H9 (cell line): ENCODE results near the gene ANKS1B. TPM values are rescaled to one million over a fixed set of nuclear protein-coding genes. Genes with fewer than 3 reads are reported as not detected.

ENCODE experiments used
- DNase-seq: peaks from one replicate; pipeline ENCODE4 v3.0.0-alpha.2; 2017
- H2AFZ ChIP-seq: one replicate; pipeline ENCODE4 v1.6.1; 2013; ENCODE audit warnings: mild to moderate bottlenecking, low read length, control low read depth, moderate library complexity
- H2AK5ac ChIP-seq: 2 replicates; pipeline ENCODE4 v1.6.1; 2013; ENCODE audit warnings: low read length, control low read depth, mixed read lengths; ENCODE audit not compliant: insufficient read length
- H2BK120ac ChIP-seq: one replicate; pipeline ENCODE4 v1.6.1; 2013; ENCODE audit warnings: low read depth, mild to moderate bottlenecking, low read length, control low read depth, inconsistent platforms; ENCODE audit not compliant: poor library complexity, severe bottlenecking
- H2BK12ac ChIP-seq: 2 replicates; pipeline ENCODE4 v1.6.1; 2013; ENCODE audit warnings: low read length, control low read depth, mixed read lengths, low read depth; ENCODE audit not compliant: insufficient read length
- H2BK15ac ChIP-seq: 2 replicates; pipeline ENCODE4 v1.6.1; 2013; ENCODE audit warnings: low read depth, low read length, control low read depth
- H2BK20ac ChIP-seq: one replicate; pipeline ENCODE4 v1.6.1; 2013; ENCODE audit warnings: low read depth, mild to moderate bottlenecking, low read length, control low read depth, inconsistent platforms; ENCODE audit not compliant: poor library complexity, severe bottlenecking
- H2BK5ac ChIP-seq: 2 replicates; pipeline ENCODE4 v1.6.1; 2013; ENCODE audit warnings: low read length, control low read depth, mixed read lengths; ENCODE audit not compliant: insufficient read length
- H3K14ac ChIP-seq: 2 replicates; pipeline ENCODE4 v1.6.1; 2013; ENCODE audit warnings: low read length, control low read depth; ENCODE audit not compliant: insufficient read depth
- H3K18ac ChIP-seq: 2 replicates; pipeline ENCODE4 v1.6.1; 2013; ENCODE audit warnings: low read depth, mild to moderate bottlenecking, mixed read lengths, low read length, control low read depth; ENCODE audit not compliant: insufficient read length
- H3K23ac ChIP-seq: 2 replicates; pipeline ENCODE4 v1.6.1; 2013; ENCODE audit warnings: low read length, control low read depth, mixed read lengths, low read depth; ENCODE audit not compliant: insufficient read length
- H3K23me2 ChIP-seq: 2 replicates; pipeline ENCODE4 v1.6.1; 2013; ENCODE audit warnings: low read depth, mild to moderate bottlenecking, mixed read lengths, low read length, control low read depth; ENCODE audit not compliant: insufficient read length, poor library complexity, severe bottlenecking
- H3K27ac ChIP-seq: 2 replicates; pipeline ENCODE4 v1.5.1; 2013; ENCODE audit warnings: low read length, control low read depth, mixed read lengths, low read depth; ENCODE audit not compliant: insufficient read length
- H3K27me3 ChIP-seq: 2 replicates; pipeline ENCODE4 v1.6.1; 2013; ENCODE audit warnings: low read length, control low read depth, inconsistent platforms; ENCODE audit not compliant: insufficient read depth
- H3K4ac ChIP-seq: 2 replicates; pipeline ENCODE4 v1.6.1; 2013; ENCODE audit warnings: low read depth, mild to moderate bottlenecking, control low read depth, inconsistent platforms, low read length, moderate library complexity
- H3K4me1 ChIP-seq: 2 replicates; pipeline ENCODE4 v1.6.1; 2013; ENCODE audit warnings: low read length, control low read depth, inconsistent platforms; ENCODE audit not compliant: insufficient read depth
- H3K4me2 ChIP-seq: 2 replicates; pipeline ENCODE4 v1.6.1; 2013; ENCODE audit warnings: low read length, control low read depth, mixed read lengths; ENCODE audit not compliant: insufficient read length, insufficient read depth
- H3K56ac ChIP-seq: 2 replicates; pipeline ENCODE4 v1.6.1; 2013; ENCODE audit warnings: low read depth, mild to moderate bottlenecking, mixed read lengths, low read length, control low read depth; ENCODE audit not compliant: insufficient read length
- H3K79me1 ChIP-seq: 2 replicates; pipeline ENCODE4 v1.6.1; 2013; ENCODE audit warnings: low read depth, mild to moderate bottlenecking, moderate library complexity, low read length, control low read depth, inconsistent platforms; ENCODE audit not compliant: insufficient read depth, poor library complexity, severe bottlenecking
- H3K79me2 ChIP-seq: 2 replicates; pipeline ENCODE4 v1.6.1; 2013; ENCODE audit warnings: low read length, control low read depth, inconsistent platforms; ENCODE audit not compliant: insufficient read depth
- H3K9ac ChIP-seq: 2 replicates; pipeline ENCODE4 v1.6.1; 2013; ENCODE audit warnings: low read length, control low read depth, mixed read lengths; ENCODE audit not compliant: insufficient read length; ENCODE audit errors: extremely low read depth
- H3K9me3 ChIP-seq: one replicate; pipeline ENCODE4 v1.6.1; 2013; ENCODE audit warnings: low read depth, low read length, inconsistent platforms; ENCODE audit not compliant: control insufficient read depth
- H3T11ph ChIP-seq: one replicate; pipeline ENCODE4 v1.6.1; 2013; ENCODE audit warnings: mild to moderate bottlenecking, low read length, control low read depth, inconsistent platforms
- H4K20me1 ChIP-seq: one replicate; pipeline ENCODE4 v1.6.1; 2013; ENCODE audit not compliant: control insufficient read depth, insufficient read length, insufficient read depth
- H4K5ac ChIP-seq: 2 replicates; pipeline ENCODE4 v1.6.1; 2013; ENCODE audit warnings: low read depth, mild to moderate bottlenecking, mixed read lengths, low read length, control low read depth; ENCODE audit not compliant: insufficient read length
- H4K8ac ChIP-seq: replicated peaks from 2 replicates; pipeline ENCODE4 v1.6.1; 2013; ENCODE audit warnings: low read length, control low read depth, mixed read lengths, low read depth; ENCODE audit not compliant: insufficient read length
- H4K91ac ChIP-seq: 2 replicates; pipeline ENCODE4 v1.6.1; 2013; ENCODE audit warnings: low read depth, mild to moderate bottlenecking, moderate library complexity, mixed read lengths, low read length, control low read depth; ENCODE audit not compliant: insufficient read length
- H3K27ac Mint-ChIP-seq, 3 experiments: 2 replicates in 2 of 3; 3 replicates in 1 of 3; pipeline ENCODE4 v1.8.0; 2020 to 2021; ENCODE audit warnings: mixed read lengths in 3 of 3, mild to moderate bottlenecking in 1 of 3, moderate library complexity in 1 of 3
- H3K27me3 Mint-ChIP-seq: 2 replicates; pipeline ENCODE4 v1.8.0; 2021; ENCODE audit warnings: low read depth, mild to moderate bottlenecking, moderate library complexity, mixed read lengths
- H3K36me3 Mint-ChIP-seq, 3 experiments: 2 replicates in 2 of 3; 3 replicates in 1 of 3; pipeline ENCODE4 v1.8.0; 2020 to 2021; ENCODE audit warnings: low read depth in 3 of 3, mixed read lengths in 3 of 3; ENCODE audit not compliant: insufficient read depth in 1 of 3
- H3K4me1 Mint-ChIP-seq, 2 experiments: 2 replicates each; pipeline ENCODE4 v1.8.0; 2020; ENCODE audit warnings: mixed read lengths in 2 of 2
- H3K4me3 Mint-ChIP-seq, 2 experiments: 2 replicates in 1 of 2; 3 replicates in 1 of 2; pipeline ENCODE4 v1.8.0; 2020 to 2021; ENCODE audit warnings: mild to moderate bottlenecking in 2 of 2, mixed read lengths in 2 of 2, moderate library complexity in 1 of 2
- H3K9me3 Mint-ChIP-seq, 2 experiments: 2 replicates in 1 of 2; 3 replicates in 1 of 2; pipeline ENCODE4 v1.8.0; 2020; ENCODE audit warnings: mild to moderate bottlenecking in 2 of 2, mixed read lengths in 2 of 2, moderate library complexity in 1 of 2
- WGBS: extraction: QIAGEN DNeasy Blood & Tissue Kit; methylation state at CpG from one replicate; pipeline ENCODE4 v1.1.7; 2013; ENCODE audit warnings: missing lambda C conversion rate, low lambda C conversion rate, mixed read lengths; ENCODE audit not compliant: insufficient read length; ENCODE audit errors: extremely low coverage; 5-methylcytosine and 5-hydroxymethylcytosine counted together
- total RNA-seq: library from RNA; stranded (reverse); gene quantifications from 2 replicates; pipeline ENCODE4 v1.2.1, GENCODE V29; 2021
- TF ChIP-seq, protein P1 (sequence below): fragments of 200-600 bp; sonication (generic); conservative IDR thresholded peaks from 3 replicates; pipeline ENCODE4 v1.8.0; 2021; ENCODE audit warnings: antibody characterized with exemption, mild to moderate bottlenecking

ANKS1B gene
- total RNA-seq, 1 experiment from 2014 or later: 4.1 TPM

DNA sequence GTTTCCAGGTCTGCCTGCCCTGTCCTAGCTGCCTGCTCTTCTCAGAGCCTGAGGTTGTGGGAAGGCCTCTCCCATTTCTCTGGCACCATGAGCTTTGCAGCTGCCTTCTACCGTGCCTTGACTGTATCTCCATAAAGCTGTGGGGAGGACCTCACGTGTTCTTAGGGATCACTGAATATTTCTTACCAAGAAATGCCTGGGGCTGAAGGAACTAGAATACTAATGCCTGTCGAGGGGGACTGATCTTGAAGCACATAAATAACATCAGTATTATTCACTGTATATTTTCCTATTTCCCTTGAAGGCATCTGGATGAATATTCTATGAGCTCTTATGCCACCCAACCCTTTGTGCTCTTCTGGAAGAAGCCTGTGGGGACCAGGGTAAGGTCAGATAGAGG, 1236.3 kb downstream of the ANKS1B start:
- Histone ChIP-seq H4K8ac (no peak overlapping the region), H3K4ac (no peak overlapping the region), H3K9me3 (no peaks in the 10 kb centered on the region), H4K20me1 (no peaks in the 10 kb centered on the region), H2BK120ac (no peak overlapping the region), H3K79me2 (no peaks in the 10 kb centered on the region), H3K79me1 (no peaks in the 10 kb centered on the region), H3T11ph (no peak overlapping the region), H4K5ac (no peak overlapping the region), H3K18ac (no peak overlapping the region), H3K23me2 (no peaks in the 10 kb centered on the region), H3K4me2 (no peak overlapping the region), H3K56ac (no peak overlapping the region), H3K27me3 (no peaks in the 10 kb centered on the region), H3K9ac (no peak overlapping the region), H3K23ac (no peak overlapping the region), H3K4me1 (no peaks in the 10 kb centered on the region), H3K27ac (no peak overlapping the region), H2AFZ (no peak overlapping the region), H2BK20ac (no peak overlapping the region), H2BK5ac (no peak overlapping the region), H2AK5ac (no peak overlapping the region), H3K14ac (no peak overlapping the region), H4K91ac (no peak overlapping the region), H2BK15ac (no peak overlapping the region), H2BK12ac (no peak overlapping the region)
- no peak for DNase-seq
- no peaks in the 10 kb centered on the region for H3K36me3 Mint-ChIP-seq
- peaks cover 18% of the 10 kb centered on the region for H3K27me3 Mint-ChIP-seq
- no peaks in the 10 kb centered on the region for H3K9me3 Mint-ChIP-seq
- H3K27ac Mint-ChIP-seq: no peak overlapping the region; a peak in 1 of 7 replicates
- WGBS: no CpG with 5 or more reads among the region's 3 CpGs
- no peak overlapping the region for H3K4me3 Mint-ChIP-seq
- peaks cover 8 to 12% of the 10 kb centered on the region in 2 experiments for H3K4me1 Mint-ChIP-seq
- TF ChIP-seq, protein P1, sequence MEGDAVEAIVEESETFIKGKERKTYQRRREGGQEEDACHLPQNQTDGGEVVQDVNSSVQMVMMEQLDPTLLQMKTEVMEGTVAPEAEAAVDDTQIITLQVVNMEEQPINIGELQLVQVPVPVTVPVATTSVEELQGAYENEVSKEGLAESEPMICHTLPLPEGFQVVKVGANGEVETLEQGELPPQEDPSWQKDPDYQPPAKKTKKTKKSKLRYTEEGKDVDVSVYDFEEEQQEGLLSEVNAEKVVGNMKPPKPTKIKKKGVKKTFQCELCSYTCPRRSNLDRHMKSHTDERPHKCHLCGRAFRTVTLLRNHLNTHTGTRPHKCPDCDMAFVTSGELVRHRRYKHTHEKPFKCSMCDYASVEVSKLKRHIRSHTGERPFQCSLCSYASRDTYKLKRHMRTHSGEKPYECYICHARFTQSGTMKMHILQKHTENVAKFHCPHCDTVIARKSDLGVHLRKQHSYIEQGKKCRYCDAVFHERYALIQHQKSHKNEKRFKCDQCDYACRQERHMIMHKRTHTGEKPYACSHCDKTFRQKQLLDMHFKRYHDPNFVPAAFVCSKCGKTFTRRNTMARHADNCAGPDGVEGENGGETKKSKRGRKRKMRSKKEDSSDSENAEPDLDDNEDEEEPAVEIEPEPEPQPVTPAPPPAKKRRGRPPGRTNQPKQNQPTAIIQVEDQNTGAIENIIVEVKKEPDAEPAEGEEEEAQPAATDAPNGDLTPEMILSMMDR: no peak
